DND-41 (cell line): Measurements from ENCODE around the gene PDLIM4.

Source experiments
- CTCF ChIP-seq: IDR thresholded peaks from 2 replicates; pipeline ENCODE4 v1.5.1; 2012; ENCODE audit warnings: borderline replicate concordance, low read length, moderate library complexity, mild to moderate bottlenecking; ENCODE audit not compliant: poor library complexity, severe bottlenecking; ENCODE audit errors: extremely low read depth
- EZH2 ChIP-seq: IDR thresholded peaks from 3 replicates; pipeline ENCODE4 v1.6.1; 2012; ENCODE audit warnings: borderline replicate concordance, low read depth, mild to moderate bottlenecking, moderate library complexity, low read length, inconsistent platforms; ENCODE audit not compliant: severe bottlenecking

- no peak for TF ChIP-seq CTCF
- no peak for TF ChIP-seq EZH2
These were observed 37.5 kb upstream of the PDLIM4 start for GRCh38 chr5:132219981-132220380.
